ENCODE results near the gene DBN1.
A peak's percentile ranks its signal among the peaks of the same experiment; 100 is the strongest.

DBN1 gene

DNA sequence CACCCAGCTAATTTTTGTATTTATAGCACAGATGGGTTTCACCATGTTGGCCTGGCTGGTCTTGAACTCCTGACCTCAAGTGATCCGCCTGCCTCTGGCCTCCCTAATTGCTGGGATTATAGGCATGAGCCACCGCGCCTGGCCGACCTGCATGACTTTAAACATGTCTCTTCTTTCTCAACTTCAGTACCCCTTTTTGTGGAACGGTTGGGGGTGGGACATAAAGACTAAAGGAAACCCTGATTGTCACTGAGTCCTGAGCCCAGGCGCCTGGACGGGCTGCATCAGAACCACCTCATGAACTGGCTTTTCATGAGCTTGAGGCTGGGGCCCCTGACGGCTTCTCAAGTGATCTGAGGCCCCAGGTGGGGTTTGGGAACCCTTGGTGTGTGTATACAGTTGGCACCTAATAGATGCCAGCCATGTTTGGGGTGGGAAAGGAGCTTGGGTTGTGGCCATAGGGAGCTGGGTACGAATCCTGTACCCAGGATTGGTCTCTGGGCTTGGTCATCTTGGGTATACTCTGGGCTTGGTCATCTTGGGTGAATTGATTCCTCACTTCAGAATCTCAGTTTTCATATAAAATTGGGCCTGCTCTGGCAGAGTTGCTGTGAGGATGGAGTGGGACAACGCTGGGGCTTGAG, 44.7 kb downstream of the DBN1 start:
- TF ChIP-seq, protein P1, sequence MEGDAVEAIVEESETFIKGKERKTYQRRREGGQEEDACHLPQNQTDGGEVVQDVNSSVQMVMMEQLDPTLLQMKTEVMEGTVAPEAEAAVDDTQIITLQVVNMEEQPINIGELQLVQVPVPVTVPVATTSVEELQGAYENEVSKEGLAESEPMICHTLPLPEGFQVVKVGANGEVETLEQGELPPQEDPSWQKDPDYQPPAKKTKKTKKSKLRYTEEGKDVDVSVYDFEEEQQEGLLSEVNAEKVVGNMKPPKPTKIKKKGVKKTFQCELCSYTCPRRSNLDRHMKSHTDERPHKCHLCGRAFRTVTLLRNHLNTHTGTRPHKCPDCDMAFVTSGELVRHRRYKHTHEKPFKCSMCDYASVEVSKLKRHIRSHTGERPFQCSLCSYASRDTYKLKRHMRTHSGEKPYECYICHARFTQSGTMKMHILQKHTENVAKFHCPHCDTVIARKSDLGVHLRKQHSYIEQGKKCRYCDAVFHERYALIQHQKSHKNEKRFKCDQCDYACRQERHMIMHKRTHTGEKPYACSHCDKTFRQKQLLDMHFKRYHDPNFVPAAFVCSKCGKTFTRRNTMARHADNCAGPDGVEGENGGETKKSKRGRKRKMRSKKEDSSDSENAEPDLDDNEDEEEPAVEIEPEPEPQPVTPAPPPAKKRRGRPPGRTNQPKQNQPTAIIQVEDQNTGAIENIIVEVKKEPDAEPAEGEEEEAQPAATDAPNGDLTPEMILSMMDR (IDR thresholded peaks at IDR 0.05; ENCODE audit: insufficient read depth, low read length, missing control alignments): no peak
- CTCF ChIA-PET: interaction anchor here (1.4 to 6.0 kb wide), 7 partner anchors 11 to 60 kb away, joined by 3 to 47 read pairs (median 7); no protein-coding TSS in a partner anchor
- H3K4me3 ChIP-seq (ENCODE audit: low read depth, low read length): no peak overlapping the region
- POLR2A ChIA-PET: no interaction called here
- no peak for DNase-seq (ENCODE audit: low read depth, low spot score)

DNA sequence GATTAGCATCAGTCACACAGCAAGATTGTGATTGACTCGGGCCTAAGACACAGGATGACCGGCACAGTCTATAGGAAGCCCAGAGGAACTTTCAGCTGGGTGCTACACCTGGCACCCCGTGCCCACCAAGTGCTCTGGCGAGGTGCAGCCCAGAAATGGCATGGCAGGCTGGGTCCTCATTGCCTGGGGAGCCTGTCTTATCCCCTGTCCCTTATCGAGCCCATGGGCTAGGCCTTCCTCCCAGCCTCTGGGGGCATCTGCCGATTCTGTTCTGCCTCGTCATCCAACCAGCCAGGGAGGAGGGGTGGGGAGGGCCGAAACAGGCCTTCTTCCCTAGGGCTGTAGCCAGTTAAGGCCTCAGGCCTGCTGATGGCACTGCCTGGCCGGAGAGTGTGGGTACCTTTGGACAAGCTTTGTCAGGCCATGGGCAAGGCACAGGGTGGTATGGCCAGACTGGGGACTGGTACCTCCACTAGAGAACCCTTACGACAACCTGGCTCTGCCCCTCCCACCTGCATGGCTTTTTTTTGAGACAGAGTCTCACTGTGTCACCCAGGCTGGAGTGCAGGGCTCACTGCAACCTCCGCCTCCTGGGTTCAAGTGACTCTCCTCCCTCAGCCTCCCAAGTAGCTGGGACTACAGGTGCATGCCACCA, 45.4 kb downstream of the DBN1 start:
- DNase-seq (ENCODE audit: low read depth, low spot score): no peak
- POLR2A ChIA-PET: no interaction called here
- TF ChIP-seq, protein P1 (IDR thresholded peaks at IDR 0.05; ENCODE audit: insufficient read depth, low read length, missing control alignments): no peak
- H3K4me3 ChIP-seq (ENCODE audit: low read depth, low read length): peak overlapping the region; percentile 0; the same call in 1 of the 2 replicates
- CTCF ChIA-PET: interaction anchor here (1.0 to 6.0 kb wide), 13 partner anchors 9 to 119 kb away, joined by 3 to 47 read pairs (median 6); no protein-coding TSS in a partner anchor

DNA sequence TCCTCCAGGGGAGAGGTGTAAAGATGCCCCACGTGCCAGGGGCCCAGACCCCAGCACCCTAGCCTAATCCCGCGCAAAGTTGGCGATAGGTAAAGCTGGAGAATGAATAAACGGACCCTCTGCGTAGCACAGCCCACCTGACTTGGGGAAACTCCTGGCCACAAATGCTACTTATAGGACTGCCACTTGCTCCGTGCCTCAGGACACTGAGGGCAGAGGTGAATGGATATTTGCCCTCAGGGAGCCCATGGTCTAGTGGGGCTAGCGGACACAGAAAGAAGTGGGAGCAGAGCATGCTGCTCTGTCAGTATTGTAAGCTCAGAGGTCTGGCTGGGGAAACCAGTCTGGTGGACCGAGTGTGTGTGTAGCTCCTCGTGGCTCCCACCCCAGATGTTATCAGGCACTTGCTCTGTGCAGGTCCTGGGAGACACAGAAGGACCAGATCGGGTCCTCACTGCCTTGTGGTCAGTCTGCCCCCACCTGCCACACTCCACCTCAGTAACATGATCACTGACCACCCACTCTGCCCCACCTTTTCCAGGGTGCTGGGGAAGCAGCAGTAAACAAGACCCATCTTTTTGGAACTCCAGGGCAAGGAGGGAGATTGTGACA, 46.1 kb downstream of the DBN1 start:
- TF ChIP-seq, protein P1 (IDR thresholded peaks at IDR 0.05; ENCODE audit: insufficient read depth, low read length, missing control alignments): no peak
- ChIA-PET POLR2A (interaction anchor here (0.7 to 1.4 kb wide), 2 partner anchors 19 to 70 kb away, joined by 5 to 6 read pairs; partner anchors contain the start of genes PDLIM7 and PRR7), CTCF (interaction anchor here (0.7 to 6.0 kb wide), 16 partner anchors 9 to 118 kb away, joined by 3 to 47 read pairs (median 4); no protein-coding TSS in a partner anchor)
- no peak for DNase-seq (ENCODE audit: low read depth, low spot score)
- H3K4me3 ChIP-seq (ENCODE audit: low read depth, low read length): peak overlapping the region; percentile 74

DNA sequence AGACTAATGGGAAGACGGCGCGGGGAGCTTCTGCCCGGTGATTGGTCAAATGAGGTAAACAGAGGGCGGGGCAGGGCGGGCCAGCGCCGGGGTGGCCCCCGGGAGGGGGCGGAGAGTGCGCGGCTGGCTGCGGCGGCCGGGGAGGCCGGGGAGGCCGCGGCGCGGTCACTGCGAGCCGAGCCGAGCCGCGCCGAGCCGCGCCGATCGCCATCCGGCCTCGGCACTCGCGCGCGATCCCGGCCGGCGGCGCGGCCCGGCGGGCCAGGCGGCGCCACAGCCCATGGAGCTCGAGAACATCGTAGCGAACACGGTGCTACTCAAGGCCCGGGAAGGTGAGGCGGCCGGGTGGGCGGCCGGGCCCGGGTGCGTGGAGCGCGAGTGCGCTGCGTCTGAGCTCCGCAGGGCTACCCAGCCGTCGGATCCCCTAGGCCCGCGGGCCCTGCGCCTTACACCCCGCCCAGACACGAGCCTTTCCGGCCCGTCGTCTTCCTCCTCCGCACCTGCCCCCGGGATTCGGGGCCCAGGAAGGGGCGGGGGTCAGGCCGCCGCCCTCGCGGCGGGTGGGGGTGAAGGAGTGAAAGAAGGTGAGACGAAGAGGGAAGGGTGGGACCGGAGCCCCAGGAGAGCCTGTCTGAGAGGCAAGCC, 46.7 kb downstream of the DBN1 start, which contains the start of gene GRK6:
GRK6 (plus strand) TSS at position 111 of the 645 bp plus-strand sequence; CDS start at position 281, 170 bp downstream.
- ChIA-PET POLR2A (interaction anchor here (0.6 to 1.4 kb wide), 7 partner anchors 13 to 71 kb away, joined by 3 to 6 read pairs (median 3); partner anchors contain the start of genes PDLIM7 and PRR7), CTCF (interaction anchor here (0.7 to 6.0 kb wide), 15 partner anchors 10 to 117 kb away, joined by 3 to 47 read pairs (median 4); no protein-coding TSS in a partner anchor)
- peak within 1 kb of the TSS; percentile 74 for H3K4me3 ChIP-seq (ENCODE audit: low read depth, low read length)
- TF ChIP-seq, protein P1 (IDR thresholded peaks at IDR 0.05; ENCODE audit: insufficient read depth, low read length, missing control alignments): no peak
- no peak for DNase-seq (ENCODE audit: low read depth, low spot score)

DNA sequence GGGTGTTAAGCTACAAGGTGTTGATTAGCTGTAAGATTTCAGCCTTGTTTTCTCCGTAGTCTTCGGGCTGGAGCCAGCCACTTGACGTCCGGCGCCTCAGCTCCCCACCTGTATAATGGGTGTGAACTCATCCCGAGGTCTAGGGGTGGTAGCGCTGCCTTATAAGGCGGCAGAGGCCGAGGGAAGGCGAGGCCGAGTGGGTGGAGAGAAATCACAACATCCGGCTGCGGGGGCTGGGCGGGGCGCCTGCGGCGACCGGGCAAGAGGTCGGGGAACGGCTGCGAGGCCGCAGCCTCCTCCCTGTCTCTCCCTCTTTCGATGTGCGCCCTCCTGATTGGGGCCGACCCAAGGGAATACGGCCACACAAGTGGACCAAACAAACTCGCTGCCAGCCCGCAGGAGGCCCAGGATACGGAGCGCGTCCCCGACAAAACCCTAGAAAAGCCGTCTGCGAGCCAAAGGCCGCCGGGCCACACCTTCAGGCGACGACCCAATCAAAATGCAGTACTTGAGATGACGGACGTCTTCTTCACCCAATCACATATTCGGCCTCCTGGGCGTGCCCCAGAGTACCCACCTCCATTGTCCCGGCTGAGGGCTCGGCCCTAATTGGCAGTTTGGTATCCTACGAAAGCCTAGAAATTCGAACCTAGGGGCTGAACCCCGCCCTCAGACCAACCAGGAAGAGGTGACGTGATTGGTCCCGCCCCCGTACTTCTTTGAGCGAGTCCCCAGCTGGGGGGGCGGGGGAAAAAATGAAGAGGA, 47.5 kb downstream of the DBN1 start:
- ChIA-PET POLR2A (interaction anchor here (0.6 to 1.4 kb wide), 8 partner anchors 9 to 71 kb away, joined by 3 to 6 read pairs (median 3); partner anchors contain the start of genes PDLIM7 and PRR7), CTCF (interaction anchor here (1.1 to 6.0 kb wide), 11 partner anchors 11 to 116 kb away, joined by 3 to 47 read pairs (median 5); no protein-coding TSS in a partner anchor)
- H3K4me3 ChIP-seq (ENCODE audit: low read depth, low read length): peak overlapping the region; percentile 69
- peak; percentile 100 for DNase-seq (ENCODE audit: low read depth, low spot score)
- TF ChIP-seq, protein P1 (IDR thresholded peaks at IDR 0.05; ENCODE audit: insufficient read depth, low read length, missing control alignments): no peak

Measured in AG04449 (cell line).